Tibial nerve (tissue), 4 donors: ENCODE results near the gene BCAS3. TPM values are rescaled to one million over a fixed set of nuclear protein-coding genes. Genes with fewer than 3 reads are reported as not detected.

Experiments used
- DNase-seq, 2 donors: peaks; one replicate each; pipeline ENCODE4 v3.0.0-alpha.2; 2019; ENCODE audit warnings: low spot score in 2 of 2
- H3K27ac ChIP-seq, 4 donors: fragments of 200-600 bp; sonication (generic) in 3 of 4; one replicate each; pipeline ENCODE4 v1.5.1; 2017 to 2019; ENCODE audit warnings: mild to moderate bottlenecking in 1 of 4
- H3K27me3 ChIP-seq, 2 donors: fragments of 200-600 bp; sonication (generic) in 1 of 2; one replicate each; pipeline versions ENCODE4 v1.5.1 to v1.6.0; 2017 to 2019
- H3K36me3 ChIP-seq, 3 donors: fragments of 200-600 bp; sonication (generic); one replicate each; pipeline ENCODE4 v1.5.1; 2018 to 2019
- H3K4me1 ChIP-seq, 4 donors: fragments of 200-600 bp; sonication (generic) in 3 of 4; one replicate each; pipeline ENCODE4 v1.5.1; 2017 to 2019
- H3K4me3 ChIP-seq, 4 donors: fragments of 200-600 bp; sonication (generic) in 3 of 4; one replicate each; pipeline ENCODE4 v1.5.1; 2017 to 2019; ENCODE audit warnings: mild to moderate bottlenecking in 1 of 4, moderate library complexity in 1 of 4
- H3K9me3 ChIP-seq, 4 donors: fragments of 200-600 bp; sonication (generic) in 3 of 4; one replicate each; pipeline ENCODE4 v1.5.1; 2017 to 2019
- EP300 ChIP-seq, 2 donors: sonication (generic); formaldehyde crosslinking; IDR thresholded peaks; one replicate each; pipeline ENCODE4 v1.6.1; 2017; ENCODE audit warnings: antibody characterized with exemption in 2 of 2, mild to moderate bottlenecking in 1 of 2
- POLR2A ChIP-seq, 2 donors: fragments of 450-650 bp; IDR thresholded peaks; one replicate each; pipeline ENCODE4 v1.6.1; 2017; ENCODE audit warnings: antibody characterized with exemption in 2 of 2, mild to moderate bottlenecking in 2 of 2, moderate library complexity in 2 of 2
- WGBS, 2 donors: methylation state at CpG; one replicate each; pipeline ENCODE4 v1.1.5; 2018; 5-methylcytosine and 5-hydroxymethylcytosine counted together
- total RNA-seq, 4 donors: library from RNA; depleted of rRNA; stranded (reverse); fragments of >200 nt; gene quantifications; one replicate each; pipeline ENCODE4 v1.1.0, GENCODE V29; 2016
- TF ChIP-seq, protein P1 (sequence below), 5 experiments: fragments of 200-600 bp in 3 of 5; fragments of 450-650 bp in 2 of 5; sonication (generic) in 3 of 5; IDR thresholded peaks; one replicate each; pipeline ENCODE4 v1.5.1; 2016 to 2019; ENCODE audit warnings: antibody characterized with exemption in 5 of 5, mild to moderate bottlenecking in 3 of 5, moderate library complexity in 2 of 5

BCAS3 gene
- total RNA-seq, 4 donors from 2014 or later: 26.4 to 48.1 (median 44.8) TPM

DNA sequence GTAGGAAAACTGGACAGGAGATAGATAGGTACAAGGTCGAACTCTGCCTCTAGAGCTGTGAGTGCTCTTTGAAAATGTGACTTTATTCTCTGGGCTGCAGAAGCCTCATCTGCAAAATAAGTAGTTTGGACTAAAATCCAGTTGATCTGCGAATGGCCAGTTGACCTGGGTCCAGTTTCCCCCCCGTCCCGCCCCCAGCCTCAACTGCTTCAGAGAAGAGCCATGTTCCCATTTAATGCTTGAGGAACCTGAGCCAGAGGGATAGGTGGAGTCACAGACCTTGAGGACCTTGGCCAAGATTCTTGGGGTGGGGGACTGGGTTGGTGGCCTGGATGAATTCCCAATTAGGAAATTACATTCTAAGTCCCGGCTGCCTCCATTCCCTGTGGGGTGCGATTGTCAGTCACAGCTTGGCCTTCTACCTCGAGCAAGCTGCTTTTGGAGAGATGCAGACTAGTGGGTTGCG is 736.0 kb downstream of the BCAS3 start:
- H3K27ac ChIP-seq: peak overlapping the region in 2 of 4 donors; percentile 32 to 95
- no peak for DNase-seq
- H3K36me3 ChIP-seq: no peaks in the 10 kb centered on the region
- TF ChIP-seq POLR2A (IDR thresholded peaks at IDR 0.05) (no peak), EP300 (IDR thresholded peaks at IDR 0.05) (no peak)
- TF ChIP-seq, protein P1, sequence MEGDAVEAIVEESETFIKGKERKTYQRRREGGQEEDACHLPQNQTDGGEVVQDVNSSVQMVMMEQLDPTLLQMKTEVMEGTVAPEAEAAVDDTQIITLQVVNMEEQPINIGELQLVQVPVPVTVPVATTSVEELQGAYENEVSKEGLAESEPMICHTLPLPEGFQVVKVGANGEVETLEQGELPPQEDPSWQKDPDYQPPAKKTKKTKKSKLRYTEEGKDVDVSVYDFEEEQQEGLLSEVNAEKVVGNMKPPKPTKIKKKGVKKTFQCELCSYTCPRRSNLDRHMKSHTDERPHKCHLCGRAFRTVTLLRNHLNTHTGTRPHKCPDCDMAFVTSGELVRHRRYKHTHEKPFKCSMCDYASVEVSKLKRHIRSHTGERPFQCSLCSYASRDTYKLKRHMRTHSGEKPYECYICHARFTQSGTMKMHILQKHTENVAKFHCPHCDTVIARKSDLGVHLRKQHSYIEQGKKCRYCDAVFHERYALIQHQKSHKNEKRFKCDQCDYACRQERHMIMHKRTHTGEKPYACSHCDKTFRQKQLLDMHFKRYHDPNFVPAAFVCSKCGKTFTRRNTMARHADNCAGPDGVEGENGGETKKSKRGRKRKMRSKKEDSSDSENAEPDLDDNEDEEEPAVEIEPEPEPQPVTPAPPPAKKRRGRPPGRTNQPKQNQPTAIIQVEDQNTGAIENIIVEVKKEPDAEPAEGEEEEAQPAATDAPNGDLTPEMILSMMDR (IDR thresholded peaks at IDR 0.05): no peak
- peaks cover 0 to 75% (median 31%) of the 10 kb centered on the region in 4 donors for H3K4me1 ChIP-seq
- 81 to 90% methylated on average over 8 of the region's 8 CpGs for WGBS, 2 donors
- H3K9me3 ChIP-seq: no peaks in the 10 kb centered on the region
- H3K27me3 ChIP-seq: peaks cover 0 to 15% of the 10 kb centered on the region in 2 donors
- H3K4me3 ChIP-seq: peak overlapping the region in 1 of 4 donors; percentile 85

DNA sequence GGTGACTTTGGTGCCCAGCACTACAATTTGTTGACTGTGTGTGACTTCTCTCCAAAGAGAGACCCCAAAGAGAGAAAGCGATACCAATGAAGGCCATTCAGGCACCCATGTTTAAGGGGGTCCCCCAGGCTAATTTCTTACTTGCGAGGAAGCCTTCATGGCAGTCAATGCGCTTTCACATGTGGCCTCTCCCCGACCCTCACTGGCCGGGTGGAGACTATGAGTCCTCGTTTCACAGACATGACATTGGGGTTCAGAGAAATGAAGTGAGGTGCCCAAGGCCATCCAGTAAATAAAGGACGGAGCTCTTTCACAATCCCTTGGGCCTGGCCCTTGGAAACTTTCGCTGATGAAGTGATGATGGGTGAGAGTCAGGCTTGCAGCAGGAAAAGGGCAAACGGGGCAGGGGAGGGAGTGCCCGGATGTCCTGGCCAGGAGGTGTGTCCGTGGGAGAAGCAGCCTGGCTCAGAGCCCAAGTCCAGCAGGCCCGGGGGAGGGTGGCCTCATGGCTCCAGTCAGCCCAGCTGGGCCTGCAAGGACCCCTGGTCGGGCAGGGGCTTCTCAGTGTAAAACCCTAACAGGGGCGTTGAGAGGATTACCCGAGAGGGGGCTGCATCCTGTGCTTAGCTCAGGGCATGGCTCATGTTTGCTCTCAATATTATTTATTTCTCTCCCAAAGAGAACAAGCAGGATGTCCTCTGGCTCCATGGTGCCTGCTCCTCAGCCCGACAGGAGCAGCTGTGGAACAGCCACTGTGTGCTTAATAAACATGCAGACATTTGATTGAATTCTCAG is 736.7 kb downstream of the BCAS3 start:
- Histone ChIP-seq H3K36me3 (no peaks in the 10 kb centered on the region), H3K27ac (peak overlapping the region in 2 of 4 donors; percentile 32 to 95), H3K4me1 (peaks cover 0 to 69% (median 30%) of the 10 kb centered on the region in 4 donors), H3K27me3 (peaks cover 0 to 12% of the 10 kb centered on the region in 2 donors), H3K4me3 (no peak overlapping the region), H3K9me3 (no peaks in the 10 kb centered on the region)
- WGBS, 2 donors: 56 to 65% methylated on average over 15 of the region's 16 CpGs
- no peak for TF ChIP-seq POLR2A (IDR thresholded peaks at IDR 0.05)
- TF ChIP-seq, protein P1 (IDR thresholded peaks at IDR 0.05): no peak
- TF ChIP-seq EP300 (IDR thresholded peaks at IDR 0.05): no peak
- no peak for DNase-seq

GRCh38 chr17:61414936-61415251 is 737.2 kb downstream of the BCAS3 start:
- Histone ChIP-seq H3K36me3 (no peaks in the 10 kb centered on the region), H3K4me1 (peaks cover 0 to 65% (median 28%) of the 10 kb centered on the region in 4 donors), H3K4me3 (no peak overlapping the region), H3K27me3 (peaks cover 0 to 12% of the 10 kb centered on the region in 2 donors), H3K9me3 (no peaks in the 10 kb centered on the region), H3K27ac (peak overlapping the region in 2 of 4 donors; percentile 32 to 95)
- no peak for TF ChIP-seq EP300 (IDR thresholded peaks at IDR 0.05)
- no peak for TF ChIP-seq POLR2A (IDR thresholded peaks at IDR 0.05)
- TF ChIP-seq, protein P1 (IDR thresholded peaks at IDR 0.05): no peak
- 73 to 84% methylated on average over 4 to 5 of the region's 5 CpGs for WGBS, 2 donors
- no peak for DNase-seq

- H3K27me3 ChIP-seq: peaks cover 0 to 14% of the 10 kb centered on the region in 2 donors
- no peak for DNase-seq
- peaks cover 0 to 58% (median 22%) of the 10 kb centered on the region in 4 donors for H3K4me1 ChIP-seq
Measured at GRCh38 chr17:61415374-61416210, 737.9 kb downstream of the BCAS3 start.

More at GRCh38 chr17:61415374-61416210, 737.9 kb downstream of the BCAS3 start:
- TF ChIP-seq, protein P1 (IDR thresholded peaks at IDR 0.05): no peak
- TF ChIP-seq POLR2A (IDR thresholded peaks at IDR 0.05): no peak
- TF ChIP-seq EP300 (IDR thresholded peaks at IDR 0.05): no peak
- Histone ChIP-seq H3K27ac (peak overlapping the region in 2 of 4 donors; percentile 66 to 74), H3K4me3 (no peak overlapping the region), H3K36me3 (no peaks in the 10 kb centered on the region), H3K9me3 (no peaks in the 10 kb centered on the region)
- 96% methylated on average over 6 of the region's 6 CpGs for WGBS, 2 donors
